ENCODE data around the gene PLCL2. TPM values are rescaled to one million over a fixed set of nuclear protein-coding genes. Genes with fewer than 3 reads are reported as not detected.
A peak's percentile ranks its signal among the peaks of the same experiment; 100 is the strongest.

Gene PLCL2
- total and polyA plus RNA-seq, 2 donors (not counting 1 experiment from before 2014, with no cell fraction given) = 21.7 to 55.2 TPM

DNA sequence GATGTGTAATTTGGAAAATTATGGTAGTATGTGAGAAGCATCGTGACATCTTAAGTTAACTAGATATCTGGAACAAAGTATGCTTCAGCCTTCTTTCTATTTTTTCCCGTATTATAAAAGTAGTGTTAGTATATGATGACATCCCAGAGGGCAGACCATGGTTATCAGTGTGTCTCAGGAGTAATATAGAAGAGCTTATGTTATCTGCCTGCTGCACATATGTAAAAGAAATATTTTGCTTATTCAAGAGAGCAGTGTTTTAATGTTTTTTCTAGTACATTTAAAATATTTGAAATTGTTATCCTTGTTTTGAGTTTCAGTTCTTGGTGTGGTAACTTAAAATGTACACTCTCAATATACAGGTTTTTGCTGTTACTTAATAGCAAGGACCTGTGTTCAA, 24.1 kb downstream of the PLCL2 start:
- H3K9me3 ChIP-seq (ENCODE audit: control extremely low read depth in 1 of 3, control insufficient read depth in 2 of 3, insufficient read depth in 1 of 3, low read length in 2 of 3) = peaks cover 0 to 6% (median 0%) of the 10 kb centered on the region in 3 donors
- no peak overlapping the region for H3K4me3 ChIP-seq (ENCODE audit: control extremely low read depth in 1 of 5, extremely low read depth in 1 of 5, insufficient read depth in 1 of 5, low read depth in 2 of 5, low read length in 4 of 5)
- ChIA-PET POLR2A (no interaction called here), CTCF (interaction anchor here (0.8 to 0.9 kb wide), 2 partner anchors 12 to 18 kb away, joined by 3 to 4 read pairs; no protein-coding TSS in a partner anchor)
- no peak overlapping the region for H3K27ac Mint-ChIP-seq
- H3K27me3 ChIP-seq (replicated peaks in 1 of 4; ENCODE audit: control extremely low read depth in 1 of 4, control insufficient read depth in 3 of 4, insufficient read depth in 4 of 4, low read length in 3 of 4) = no peaks in the 10 kb centered on the region
- WGBS (ENCODE audit: insufficient coverage) = no CpG with 5 or more reads among the region's 2 CpGs
- H3K4me2 ChIP-seq (replicated peaks; ENCODE audit: low read depth, low read length, poor library complexity, severe bottlenecking) = no peak overlapping the region
- peaks cover 74% of the 10 kb centered on the region for H3K4me1 Mint-ChIP-seq
- ATAC-seq (ENCODE audit: low read depth) (no peak), DNase-seq (no peak)
- TF ChIP-seq, protein P1, sequence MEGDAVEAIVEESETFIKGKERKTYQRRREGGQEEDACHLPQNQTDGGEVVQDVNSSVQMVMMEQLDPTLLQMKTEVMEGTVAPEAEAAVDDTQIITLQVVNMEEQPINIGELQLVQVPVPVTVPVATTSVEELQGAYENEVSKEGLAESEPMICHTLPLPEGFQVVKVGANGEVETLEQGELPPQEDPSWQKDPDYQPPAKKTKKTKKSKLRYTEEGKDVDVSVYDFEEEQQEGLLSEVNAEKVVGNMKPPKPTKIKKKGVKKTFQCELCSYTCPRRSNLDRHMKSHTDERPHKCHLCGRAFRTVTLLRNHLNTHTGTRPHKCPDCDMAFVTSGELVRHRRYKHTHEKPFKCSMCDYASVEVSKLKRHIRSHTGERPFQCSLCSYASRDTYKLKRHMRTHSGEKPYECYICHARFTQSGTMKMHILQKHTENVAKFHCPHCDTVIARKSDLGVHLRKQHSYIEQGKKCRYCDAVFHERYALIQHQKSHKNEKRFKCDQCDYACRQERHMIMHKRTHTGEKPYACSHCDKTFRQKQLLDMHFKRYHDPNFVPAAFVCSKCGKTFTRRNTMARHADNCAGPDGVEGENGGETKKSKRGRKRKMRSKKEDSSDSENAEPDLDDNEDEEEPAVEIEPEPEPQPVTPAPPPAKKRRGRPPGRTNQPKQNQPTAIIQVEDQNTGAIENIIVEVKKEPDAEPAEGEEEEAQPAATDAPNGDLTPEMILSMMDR (IDR thresholded peaks at IDR 0.05) = no peak
- no peak for TF ChIP-seq EZH2 (IDR thresholded peaks at IDR 0.05; ENCODE audit: borderline replicate concordance, insufficient read depth, low read depth, low read length, poor library complexity, severe bottlenecking)
- no peak overlapping the region for H3K9ac ChIP-seq (ENCODE audit: low read length)
- no peak overlapping the region for H2AFZ ChIP-seq (ENCODE audit: insufficient read depth, low read depth, low read length, poor library complexity, severe bottlenecking)
- H3K36me3 ChIP-seq (replicated peaks in 1 of 2; ENCODE audit: control extremely low read depth in 1 of 2, control insufficient read depth in 1 of 2, extremely low read depth in 1 of 2, insufficient read depth in 2 of 2, low read length in 1 of 2) = no peaks in the 10 kb centered on the region
- H3K4me1 ChIP-seq (ENCODE audit: control insufficient read depth in 2 of 2, insufficient read depth in 2 of 2, low read length in 2 of 2) = peaks cover 77 to 78% of the 10 kb centered on the region in 2 donors
- H3K9me3 Mint-ChIP-seq (ENCODE audit: insufficient read depth) = no peaks in the 10 kb centered on the region
- intact Hi-C loops (cut with micrococcal nuclease) = loop anchor here (5.0 kb wide), 1 partner anchor 33 kb away; no protein-coding TSS in a partner anchor
- no peaks in the 10 kb centered on the region for H3K27me3 Mint-ChIP-seq
- H3K27ac ChIP-seq (ENCODE audit: low read length in 2 of 2) = peak overlapping the region in 1 of 2 donors; percentile 50
- no peaks in the 10 kb centered on the region for H4K20me1 ChIP-seq (ENCODE audit: control insufficient read depth, insufficient read depth, low read length, poor library complexity, severe bottlenecking)
- H3K4me3 Mint-ChIP-seq = no peak overlapping the region
- H3K79me2 ChIP-seq (ENCODE audit: control insufficient read depth, insufficient read depth, low read length) = peaks cover 85% of the 10 kb centered on the region

DNA sequence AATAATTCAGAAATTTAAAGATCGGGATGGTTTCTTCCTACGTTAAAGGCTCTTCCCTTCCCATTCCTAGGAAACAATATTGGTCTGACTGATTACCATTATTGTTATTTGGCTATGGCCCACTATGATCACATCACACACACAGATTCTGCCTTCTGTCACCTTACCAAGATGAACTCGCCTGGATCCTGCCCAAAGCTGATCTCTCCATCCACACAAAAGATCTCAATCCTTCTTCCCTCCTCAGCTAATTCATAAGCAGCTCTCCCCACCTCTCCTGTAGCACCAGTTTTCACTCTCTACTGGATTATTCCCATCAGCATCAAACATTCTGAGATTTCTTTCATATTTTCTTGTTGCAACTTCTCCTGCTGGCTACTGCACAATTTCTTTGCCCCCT, 25.0 kb downstream of the PLCL2 start:
- Mint-ChIP-seq H3K4me1 (peaks cover 67% of the 10 kb centered on the region), H3K9me3 (ENCODE audit: insufficient read depth) (no peaks in the 10 kb centered on the region), H3K27me3 (no peaks in the 10 kb centered on the region), H3K27ac (peak overlapping the region; percentile 54), H3K4me3 (no peak overlapping the region)
- H3K4me3 ChIP-seq (ENCODE audit: control extremely low read depth in 1 of 5, extremely low read depth in 1 of 5, insufficient read depth in 1 of 5, low read depth in 2 of 5, low read length in 4 of 5) = no peak overlapping the region
- peak overlapping the region in 1 of 2 donors; percentile 10 for H3K27ac ChIP-seq (ENCODE audit: low read length in 2 of 2)
- intact Hi-C loops (cut with micrococcal nuclease) = loop anchor here (5.0 to 10.0 kb wide), 2 partner anchors 32 to 285 kb away; no protein-coding TSS in a partner anchor
- 100% methylated on average over 1 of the region's 3 CpGs for WGBS (ENCODE audit: insufficient coverage)
- H3K27me3 ChIP-seq (replicated peaks in 1 of 4; ENCODE audit: control extremely low read depth in 1 of 4, control insufficient read depth in 3 of 4, insufficient read depth in 4 of 4, low read length in 3 of 4) = no peaks in the 10 kb centered on the region
- DNase-seq (no peak), ATAC-seq (ENCODE audit: low read depth) (no peak)
- no peak overlapping the region for H3K4me2 ChIP-seq (replicated peaks; ENCODE audit: low read depth, low read length, poor library complexity, severe bottlenecking)
- H2AFZ ChIP-seq (ENCODE audit: insufficient read depth, low read depth, low read length, poor library complexity, severe bottlenecking) = no peak overlapping the region
- H4K20me1 ChIP-seq (ENCODE audit: control insufficient read depth, insufficient read depth, low read length, poor library complexity, severe bottlenecking) = no peaks in the 10 kb centered on the region
- H3K4me1 ChIP-seq (ENCODE audit: control insufficient read depth in 2 of 2, insufficient read depth in 2 of 2, low read length in 2 of 2) = peaks cover 71 to 75% of the 10 kb centered on the region in 2 donors
- H3K79me2 ChIP-seq (ENCODE audit: control insufficient read depth, insufficient read depth, low read length) = peaks cover 82% of the 10 kb centered on the region
- ChIA-PET POLR2A (interaction anchor here (0.5 kb wide), 1 partner anchor 25 kb away, joined by 3 read pairs; the partner anchor contains the start of gene PLCL2), CTCF (interaction anchor here (0.8 kb wide), 1 partner anchor 18 kb away, joined by 3 read pairs; no protein-coding TSS in a partner anchor)
- H3K36me3 ChIP-seq (replicated peaks in 1 of 2; ENCODE audit: control extremely low read depth in 1 of 2, control insufficient read depth in 1 of 2, extremely low read depth in 1 of 2, insufficient read depth in 2 of 2, low read length in 1 of 2) = no peaks in the 10 kb centered on the region
- no peak overlapping the region for H3K9ac ChIP-seq (ENCODE audit: low read length)
- peaks cover 0 to 3% (median 0%) of the 10 kb centered on the region in 3 donors for H3K9me3 ChIP-seq (ENCODE audit: control extremely low read depth in 1 of 3, control insufficient read depth in 2 of 3, insufficient read depth in 1 of 3, low read length in 2 of 3)
- TF ChIP-seq, protein P1 (IDR thresholded peaks at IDR 0.05) = no peak
- TF ChIP-seq EZH2 (IDR thresholded peaks at IDR 0.05; ENCODE audit: borderline replicate concordance, insufficient read depth, low read depth, low read length, poor library complexity, severe bottlenecking) = no peak

Data from B cell (primary cell).